GM19351 (cell line): Measurements from ENCODE around the gene MND1.
"Not testable (repeated sequence)": the region's sequence is repeated elsewhere in the genome, so short reads cannot be mapped to it uniquely, and the experiment has no call there.

Experiments used
- ATAC-seq: cut with Tn5 transposase; IDR thresholded peaks from one replicate; pipeline ENCODE4 v1.9.1; 2021; ENCODE audit warnings: mild to moderate bottlenecking, moderate library complexity; ENCODE audit not compliant: unreplicated experiment

Gene MND1

DNA sequence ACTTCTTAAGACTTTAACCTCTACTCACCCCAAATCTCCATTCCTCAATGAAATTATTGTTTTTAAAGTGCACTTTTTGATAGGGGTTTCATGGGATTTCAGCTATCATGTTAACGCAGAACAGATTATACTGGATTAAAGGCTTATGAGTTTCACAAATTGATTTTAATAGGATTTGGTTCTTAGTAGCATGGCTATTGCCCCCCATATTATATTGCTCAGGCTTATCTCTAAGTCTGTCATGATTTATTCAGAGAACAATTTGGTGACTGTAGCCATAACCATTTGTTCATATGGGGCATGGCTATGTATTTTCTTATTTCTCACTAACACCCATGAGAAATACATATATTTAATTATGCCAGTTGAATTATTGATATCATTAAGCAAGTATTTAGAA lies 57.0 kb downstream of the MND1 start:
- no peak for ATAC-seq

DNA sequence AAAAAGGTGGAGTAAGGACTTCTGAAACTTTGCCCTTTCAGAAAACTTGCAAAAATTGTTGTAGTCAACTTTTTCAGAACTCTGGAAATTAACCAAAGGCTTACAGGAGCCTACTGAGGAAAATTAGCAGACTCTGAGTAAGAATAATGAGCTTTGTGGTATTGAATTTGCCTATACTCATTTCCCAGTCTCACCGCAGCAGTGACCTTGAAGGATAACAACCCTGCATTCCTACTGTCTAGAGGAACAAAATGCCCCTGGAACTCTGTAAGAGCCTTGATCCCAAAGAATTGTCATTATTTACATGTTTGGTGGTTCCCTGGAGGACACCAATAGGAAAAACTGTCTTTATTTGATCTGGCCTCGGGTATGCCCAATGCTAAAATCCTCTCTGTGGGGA lies 57.9 kb downstream of the MND1 start:
- no peak for ATAC-seq

DNA sequence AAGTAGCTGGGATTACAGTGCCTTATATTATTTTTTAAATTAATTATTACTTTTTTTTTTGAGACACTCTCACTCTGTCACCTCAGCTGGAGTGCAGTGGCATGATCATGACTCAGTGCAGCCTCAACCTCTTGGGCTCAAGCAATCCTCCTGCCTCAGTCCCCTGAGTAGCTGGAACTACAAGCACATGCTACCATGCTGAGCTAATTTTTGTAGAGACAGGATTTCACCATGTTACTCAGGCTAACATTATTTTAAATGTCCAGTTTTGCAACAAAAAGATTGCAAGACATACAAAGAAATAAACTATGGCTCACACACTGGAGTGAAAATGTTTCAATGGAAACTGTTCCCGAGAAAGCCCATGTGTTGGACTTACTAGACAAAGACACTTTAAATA lies 59.2 kb downstream of the MND1 start:
- ATAC-seq, result no peak

DNA sequence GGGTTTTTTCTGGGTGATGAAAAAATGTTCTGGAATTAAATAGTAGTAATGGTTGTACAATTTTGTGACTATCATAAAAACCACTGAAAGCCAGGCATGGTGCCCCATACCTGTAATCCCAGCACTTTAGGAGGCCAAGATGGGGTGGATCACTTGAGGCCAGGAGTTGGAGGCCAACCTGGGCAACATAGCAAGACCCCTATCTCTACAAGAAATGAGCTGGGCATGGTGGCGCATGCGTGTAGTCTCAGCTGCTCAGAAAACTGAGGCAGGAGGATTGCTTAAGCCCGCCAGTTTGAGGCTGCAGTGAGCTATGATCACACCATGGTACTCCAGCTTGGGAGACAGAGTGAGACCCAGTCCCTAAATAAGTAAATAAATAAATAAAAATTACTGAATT lies 63.4 kb downstream of the MND1 start:
- no peak for ATAC-seq

DNA sequence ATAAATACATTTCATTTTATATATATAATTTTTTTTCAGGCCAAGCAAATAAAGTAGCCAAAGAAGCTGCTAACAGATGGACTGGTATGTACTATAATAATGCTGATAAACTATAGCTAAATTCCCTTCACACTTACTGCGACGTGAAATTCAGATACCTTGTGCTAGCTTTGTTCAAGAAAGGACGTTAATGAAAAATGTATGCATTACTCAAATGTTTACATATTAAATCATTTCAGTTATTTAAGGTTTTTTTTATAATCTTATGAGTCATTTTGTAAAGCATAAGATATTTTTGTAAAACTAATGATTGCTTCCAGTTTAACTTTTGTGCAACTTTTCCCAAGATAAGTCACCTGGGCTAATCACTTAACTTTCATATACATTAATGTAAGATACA lies 64.4 kb downstream of the MND1 start:
- no peak for ATAC-seq

DNA sequence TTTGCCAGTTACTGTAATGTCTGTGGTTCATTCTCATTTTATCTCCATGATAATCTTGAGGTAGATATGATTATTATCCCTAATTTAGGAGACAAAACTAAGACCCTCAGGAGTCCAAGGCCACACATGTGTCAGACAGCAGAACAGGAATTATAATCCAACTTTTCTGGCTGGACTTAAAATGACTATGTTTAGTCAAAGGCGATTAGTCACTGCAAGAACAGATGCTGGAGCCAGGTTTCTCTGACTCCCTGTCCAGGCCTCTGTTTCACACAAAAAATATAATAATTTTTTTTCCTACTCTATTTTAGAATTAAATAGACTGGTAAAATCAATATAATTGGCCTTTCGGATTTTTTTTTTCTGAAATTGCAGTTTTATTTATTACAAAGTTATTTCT lies 64.9 kb downstream of the MND1 start:
- no peak for ATAC-seq

DNA sequence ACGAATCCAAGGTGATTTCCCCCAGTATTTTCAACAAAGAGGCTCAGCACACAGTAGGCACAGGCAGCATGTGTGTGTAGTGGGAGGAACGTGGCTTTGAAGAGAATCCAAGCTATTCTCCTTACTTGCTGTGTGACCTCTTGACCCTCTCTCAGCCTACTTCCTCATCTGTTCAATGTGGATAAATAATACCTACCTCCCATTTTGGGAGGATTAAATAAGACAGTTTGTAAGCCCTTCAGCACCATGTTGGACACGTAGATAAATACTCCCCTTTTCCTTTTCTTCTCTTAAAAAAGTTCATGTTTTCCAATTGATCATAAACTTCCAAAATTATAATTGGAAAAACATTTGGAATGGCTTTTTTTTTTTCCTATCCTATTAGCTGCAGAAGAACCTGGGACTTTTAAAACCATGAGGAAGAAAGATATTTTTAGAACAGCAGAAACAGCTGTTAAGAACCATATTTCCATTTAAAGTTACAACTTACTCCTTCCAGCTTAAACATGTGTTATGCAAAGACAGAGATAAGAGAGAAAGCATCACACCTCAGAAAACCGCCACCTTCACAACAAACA lies 65.5 kb downstream of the MND1 start:
- no peak for ATAC-seq

DNA sequence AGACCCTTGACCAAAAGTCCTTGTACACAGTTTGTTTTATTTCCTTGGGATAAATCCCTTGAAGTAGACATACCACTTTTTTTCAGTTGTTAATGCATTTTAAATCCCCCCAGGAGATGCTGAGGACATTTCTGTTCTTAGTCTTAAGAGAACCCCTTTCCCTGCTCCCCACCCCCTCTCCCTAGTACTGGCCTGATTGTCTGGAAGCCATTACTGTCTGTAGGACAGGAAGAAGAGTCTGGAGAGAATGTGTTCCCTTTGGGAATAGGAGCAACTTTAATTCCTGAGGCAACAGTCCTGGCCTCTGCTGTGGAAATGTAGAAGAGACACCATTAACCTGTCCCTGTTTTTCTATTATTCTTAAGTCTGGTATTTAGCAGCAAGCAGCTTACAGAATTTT lies 69.4 kb downstream of the MND1 start:
- ATAC-seq, result no peak

DNA sequence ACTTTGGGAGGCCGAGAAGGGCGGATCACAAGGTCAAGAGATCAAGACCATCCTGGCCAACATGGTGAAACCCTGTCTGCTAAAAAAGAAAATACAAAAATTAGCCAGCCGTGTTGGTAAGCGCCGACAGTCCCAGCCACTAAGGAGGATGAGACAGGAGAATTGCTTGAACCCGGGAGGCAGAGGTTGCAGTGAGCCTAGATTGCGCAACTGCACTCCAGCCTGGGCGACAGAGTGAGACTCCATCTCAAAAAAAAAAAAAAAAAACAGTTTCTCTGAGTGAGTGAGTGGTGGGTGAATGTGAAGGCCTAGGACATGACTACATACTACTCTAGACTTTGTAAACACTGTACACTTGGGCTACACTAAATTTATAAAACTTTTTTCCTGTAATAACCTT lies 72.0 kb downstream of the MND1 start:
- not testable (repeated sequence) for ATAC-seq

DNA sequence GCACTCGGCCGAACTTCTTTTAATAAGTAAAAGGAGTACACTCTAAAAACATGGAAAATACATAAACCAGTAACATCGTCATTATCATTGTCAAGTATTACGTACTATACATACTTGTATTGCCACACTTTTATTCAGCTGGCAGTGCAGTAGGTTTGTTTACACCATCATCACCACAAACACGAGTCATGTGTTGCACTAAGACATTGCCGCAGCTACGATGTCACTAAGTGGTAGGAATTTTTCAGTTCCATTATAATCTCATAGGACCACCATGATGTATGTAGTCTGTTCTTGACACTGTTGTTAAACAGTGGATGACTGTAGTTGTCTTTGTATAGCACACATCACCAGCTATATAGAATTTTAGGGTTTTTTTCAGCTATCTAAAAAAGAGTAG lies 73.6 kb downstream of the MND1 start:
- ATAC-seq, result no peak

DNA sequence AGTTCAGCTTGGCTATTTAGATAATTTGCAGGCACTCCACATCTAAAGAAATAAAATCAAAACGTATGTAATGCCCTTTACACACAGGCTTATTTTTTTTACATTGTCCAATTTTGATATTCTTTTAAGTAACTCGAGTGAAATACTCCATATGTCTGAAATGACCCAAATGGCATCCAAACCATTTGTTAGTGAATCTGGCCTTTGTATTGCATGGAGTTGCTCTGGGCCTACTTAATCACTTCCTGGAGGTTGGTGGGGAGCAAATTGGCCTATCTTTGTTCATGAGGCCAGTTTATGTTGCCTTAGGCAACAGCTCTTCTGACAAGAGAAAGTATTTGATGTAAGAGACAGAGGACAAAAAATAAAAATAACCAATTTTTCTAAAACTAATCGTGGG lies 74.1 kb downstream of the MND1 start:
- no peak for ATAC-seq

DNA sequence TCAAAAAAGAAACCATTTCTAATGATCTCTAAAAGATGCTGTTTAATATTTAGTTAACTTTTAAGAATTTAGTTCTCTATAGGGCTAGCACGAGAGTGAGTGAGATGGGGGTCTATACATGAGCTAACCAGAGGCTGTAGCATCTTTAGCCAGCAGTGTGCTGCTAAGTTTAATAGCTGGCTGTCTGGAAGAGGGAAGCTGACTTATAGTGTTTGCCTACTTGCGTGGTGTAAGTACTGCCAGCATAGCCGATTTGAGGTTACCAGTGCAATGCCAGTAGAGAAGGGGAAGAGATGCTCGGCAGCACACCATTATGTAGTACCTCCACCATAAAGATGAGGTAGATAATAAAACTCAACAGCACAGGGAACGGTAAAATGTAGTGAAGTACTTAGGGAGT lies 74.5 kb downstream of the MND1 start:
- ATAC-seq, result no peak

DNA sequence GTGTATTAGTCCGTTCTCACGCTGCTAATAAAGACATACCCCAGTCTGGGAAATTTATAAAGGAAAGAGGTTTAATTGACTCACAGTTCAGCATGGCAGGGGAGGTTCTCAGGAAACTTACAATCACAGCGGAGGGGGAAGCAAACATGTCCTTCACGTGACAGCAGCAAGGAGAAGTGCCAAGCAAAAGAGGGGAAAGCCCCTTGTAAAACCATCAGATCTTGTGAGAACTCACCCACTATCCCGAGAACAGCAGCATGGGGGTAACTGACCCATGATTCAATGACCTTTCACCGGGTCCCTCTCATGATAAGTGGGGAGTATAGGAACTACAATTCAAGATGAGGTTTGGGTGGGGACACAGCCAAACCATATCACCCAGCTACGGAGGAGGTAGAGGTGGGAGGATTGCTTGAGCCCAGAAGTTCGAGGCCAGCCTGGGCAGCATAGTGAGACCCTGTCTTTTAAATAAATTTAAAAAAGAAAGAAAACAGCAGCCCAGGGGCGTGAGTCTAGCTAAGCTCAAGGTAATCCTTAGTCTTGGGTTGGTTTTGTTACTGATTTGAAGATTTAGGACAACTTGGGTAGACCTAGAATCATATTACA lies 75.3 kb downstream of the MND1 start:
- no peak for ATAC-seq

DNA sequence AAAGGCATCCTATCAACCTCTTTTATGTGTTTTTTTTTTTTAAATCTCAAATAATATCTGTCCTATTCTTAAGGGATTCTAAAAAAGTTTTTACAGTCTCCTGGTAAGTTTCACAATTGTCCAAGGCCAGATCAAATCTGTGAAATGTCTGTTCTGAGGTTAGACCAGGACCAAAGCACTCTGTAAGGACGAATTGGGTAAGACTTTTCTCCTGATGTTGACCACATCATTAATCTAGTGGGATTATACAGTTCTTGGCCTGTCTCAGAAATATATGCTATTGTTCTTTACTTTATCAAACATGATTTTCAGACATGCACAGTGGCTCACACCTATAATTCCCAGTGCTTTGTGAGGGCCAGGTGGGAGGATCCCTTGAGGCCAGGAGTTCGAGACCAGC lies 75.9 kb downstream of the MND1 start:
- no peak for ATAC-seq

DNA sequence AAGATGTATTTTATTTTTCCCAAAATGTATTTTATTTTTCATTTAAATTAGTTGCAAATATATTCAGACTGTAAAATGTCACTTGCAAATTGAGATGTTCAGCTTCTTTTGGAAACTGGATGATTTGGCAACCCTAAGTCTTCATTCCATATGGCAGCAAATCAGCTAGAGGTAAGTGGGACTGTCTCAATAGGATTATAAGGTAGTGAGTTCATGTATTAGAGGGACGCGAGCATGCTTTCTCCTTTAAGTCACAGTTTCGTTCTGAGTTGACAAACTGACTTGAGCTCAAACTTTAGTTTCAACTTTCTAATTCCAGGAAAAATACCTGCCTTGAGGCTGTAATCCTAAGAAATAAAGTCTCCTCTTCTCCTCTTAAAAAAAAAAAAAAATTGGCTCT lies 77.5 kb downstream of the MND1 start:
- peak; percentile 77 for ATAC-seq

DNA sequence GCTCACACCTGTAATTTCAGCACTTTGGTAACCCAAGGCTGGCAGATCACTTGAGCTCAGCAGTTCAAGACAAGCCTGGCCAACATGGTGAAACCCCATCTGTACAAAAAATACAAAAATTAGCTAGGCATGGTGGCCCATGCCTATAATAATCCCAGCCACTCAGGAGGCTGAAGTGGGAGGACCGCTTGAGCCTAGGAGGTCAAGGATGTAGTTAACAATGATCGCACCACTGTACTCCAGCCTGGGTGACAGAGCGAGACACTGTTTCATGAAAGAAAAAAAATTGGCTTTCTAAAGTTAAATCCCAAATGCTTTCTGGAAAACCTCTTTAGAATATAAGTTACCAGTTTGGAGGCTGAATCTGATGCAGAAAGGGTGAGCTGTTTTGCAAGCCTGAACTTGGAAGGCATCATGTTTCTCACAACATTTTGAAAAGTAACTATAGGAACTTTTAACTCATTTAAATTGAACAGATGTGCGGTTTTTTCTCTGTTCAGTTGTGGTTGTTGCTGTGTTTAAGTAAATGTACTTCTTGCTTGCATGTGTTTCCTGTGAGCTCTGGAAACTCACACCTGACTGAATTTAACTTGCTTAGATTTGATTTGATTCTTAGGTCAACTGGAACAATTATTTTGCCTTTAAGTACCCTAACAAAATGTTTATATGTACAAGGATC lies 81.9 kb downstream of the MND1 start:
- peak; percentile 67 for ATAC-seq

DNA sequence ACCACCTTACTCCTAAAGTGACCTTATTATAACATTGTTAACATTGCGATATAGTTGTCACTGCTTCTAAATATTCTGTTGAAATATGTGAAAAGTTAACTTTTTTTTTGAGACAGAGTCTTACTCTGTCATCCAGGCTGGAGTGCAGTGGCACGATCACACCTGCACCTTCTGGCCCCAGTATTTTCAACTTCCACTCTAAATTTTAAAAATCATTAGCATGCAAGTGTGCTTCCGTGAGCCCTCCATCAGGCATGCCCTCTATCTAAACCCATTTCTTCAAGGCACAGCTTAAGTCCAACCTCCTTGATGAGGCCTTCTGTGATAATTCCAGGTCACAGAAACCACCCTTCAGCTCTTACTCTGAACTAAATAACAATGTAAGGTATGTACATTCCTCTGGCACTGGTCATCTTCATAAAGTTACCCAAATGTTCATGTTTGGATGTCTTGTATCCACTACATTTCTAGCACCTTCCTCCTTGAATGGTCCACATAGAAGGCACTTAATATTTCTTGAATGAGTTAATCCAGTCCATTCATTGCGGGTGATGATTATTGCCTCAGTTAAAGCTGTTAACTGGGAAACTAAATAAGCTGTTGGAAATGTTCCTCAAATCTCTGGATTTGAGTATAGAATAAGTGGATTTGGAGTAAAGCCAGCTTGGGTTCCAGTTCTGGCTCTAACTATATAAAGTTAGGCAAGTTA lies 83.0 kb downstream of the MND1 start:
- ATAC-seq, result no peak

DNA sequence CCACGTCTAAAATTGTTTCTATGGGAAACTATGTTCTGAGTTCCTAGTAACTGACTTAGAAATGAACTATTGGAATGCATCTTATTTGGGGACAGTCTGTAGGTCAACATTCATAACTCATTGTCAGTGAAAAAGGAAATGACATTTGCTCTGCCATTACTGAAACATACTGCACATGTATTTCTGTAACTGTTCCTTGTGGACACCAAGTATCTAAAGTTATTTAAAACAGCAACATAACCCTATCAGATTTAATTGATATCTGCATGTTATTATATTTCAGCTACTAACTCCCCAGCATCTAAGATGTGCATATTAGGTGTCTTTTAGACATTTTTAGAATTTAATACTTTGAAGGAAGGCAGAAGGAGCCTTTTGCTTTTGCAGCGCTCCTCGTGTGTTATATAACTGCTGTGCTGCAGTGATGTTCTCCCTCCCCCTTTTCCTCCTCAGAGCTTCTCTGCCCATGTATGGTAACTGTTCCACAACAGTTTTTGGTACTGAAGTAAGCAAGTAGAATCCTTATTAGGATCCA lies 84.5 kb downstream of the MND1 start:
- ATAC-seq, result no peak

DNA sequence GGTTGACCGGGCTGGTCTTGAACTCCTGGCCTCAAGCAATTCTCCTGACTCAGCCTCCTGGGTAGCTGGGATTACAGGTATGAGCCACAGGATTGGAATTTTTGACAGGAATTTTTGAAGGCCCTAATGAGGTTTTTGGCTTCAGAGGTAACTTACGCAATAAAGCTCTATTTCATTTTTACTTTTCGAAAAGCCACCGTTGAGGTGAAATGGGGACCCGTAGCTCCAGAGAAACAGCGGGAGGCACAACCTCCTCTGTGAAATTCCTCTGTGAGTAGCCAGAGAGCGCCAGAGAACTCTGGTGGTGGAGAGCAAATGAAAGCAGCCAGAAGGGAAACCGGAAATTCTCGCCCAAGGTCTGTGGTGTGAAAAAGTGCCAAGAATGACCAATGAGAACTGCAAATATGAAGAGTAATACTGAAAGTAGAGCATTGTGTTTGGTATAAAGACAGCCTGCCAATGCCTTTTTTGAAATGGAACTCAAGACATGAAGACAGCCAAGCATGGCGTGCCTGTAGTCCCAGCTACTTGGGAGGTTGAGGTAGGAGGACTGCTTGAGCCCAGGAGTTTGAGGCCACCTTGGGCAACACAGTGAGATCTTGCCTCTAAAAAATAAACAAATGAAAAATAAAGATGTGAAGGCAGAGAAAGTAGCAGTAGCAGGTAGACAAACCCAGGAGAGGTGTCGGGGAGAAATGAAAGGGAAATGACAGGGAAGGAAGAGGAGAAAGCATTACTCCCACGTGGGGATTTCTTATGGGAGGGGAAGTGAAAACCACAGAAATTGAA lies 88.7 kb downstream of the MND1 start:
- ATAC-seq, result peak; percentile 91

DNA sequence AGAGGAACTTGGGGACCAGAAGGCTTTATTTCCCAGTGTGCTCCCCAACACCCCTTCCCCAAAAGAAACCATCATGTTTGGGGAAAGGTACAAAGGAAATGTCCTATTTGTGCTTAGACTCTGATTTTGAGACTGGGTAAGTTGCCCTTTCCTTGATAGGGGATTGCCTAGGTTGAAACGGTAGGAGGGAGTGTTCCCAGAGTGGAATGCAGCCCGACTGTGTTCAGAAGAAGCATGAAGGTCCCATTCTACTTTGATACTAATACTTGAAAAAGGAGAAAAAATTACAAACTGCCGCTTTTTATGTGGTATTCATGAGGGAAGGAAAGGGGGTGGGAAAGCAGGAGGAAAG lies 89.2 kb downstream of the MND1 start:
- no peak for ATAC-seq

DNA sequence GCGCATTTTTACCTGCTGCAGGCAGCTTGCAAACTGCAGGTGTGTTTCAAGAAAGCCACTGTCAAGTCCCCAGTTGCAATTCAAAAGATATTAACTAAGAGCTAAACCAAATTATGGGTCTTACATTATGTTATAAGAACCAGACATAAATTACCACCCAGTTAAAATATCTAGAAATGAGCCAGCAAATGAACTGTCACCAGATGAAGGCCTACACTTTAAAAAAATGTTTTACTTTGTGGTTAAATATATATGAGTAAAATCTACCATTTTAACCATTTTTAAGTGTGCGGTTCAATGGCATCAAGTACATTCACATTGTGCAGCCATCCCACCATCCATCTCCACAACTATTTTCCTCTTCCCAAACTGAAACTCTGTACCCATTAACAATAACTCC lies 89.7 kb downstream of the MND1 start:
- no peak for ATAC-seq
